ENCODE results near the gene CAMK4. TPM values are rescaled to one million over a fixed set of nuclear protein-coding genes. Genes with fewer than 3 reads are reported as not detected.

CAMK4 gene
- total RNA-seq, 4 donors from 2014 or later: 0.45 to 2.5 (median 1.4) TPM

GRCh38 chr5:111228520-111229220 lies 4.5 kb downstream of the CAMK4 start:
- TF ChIP-seq, protein P1, sequence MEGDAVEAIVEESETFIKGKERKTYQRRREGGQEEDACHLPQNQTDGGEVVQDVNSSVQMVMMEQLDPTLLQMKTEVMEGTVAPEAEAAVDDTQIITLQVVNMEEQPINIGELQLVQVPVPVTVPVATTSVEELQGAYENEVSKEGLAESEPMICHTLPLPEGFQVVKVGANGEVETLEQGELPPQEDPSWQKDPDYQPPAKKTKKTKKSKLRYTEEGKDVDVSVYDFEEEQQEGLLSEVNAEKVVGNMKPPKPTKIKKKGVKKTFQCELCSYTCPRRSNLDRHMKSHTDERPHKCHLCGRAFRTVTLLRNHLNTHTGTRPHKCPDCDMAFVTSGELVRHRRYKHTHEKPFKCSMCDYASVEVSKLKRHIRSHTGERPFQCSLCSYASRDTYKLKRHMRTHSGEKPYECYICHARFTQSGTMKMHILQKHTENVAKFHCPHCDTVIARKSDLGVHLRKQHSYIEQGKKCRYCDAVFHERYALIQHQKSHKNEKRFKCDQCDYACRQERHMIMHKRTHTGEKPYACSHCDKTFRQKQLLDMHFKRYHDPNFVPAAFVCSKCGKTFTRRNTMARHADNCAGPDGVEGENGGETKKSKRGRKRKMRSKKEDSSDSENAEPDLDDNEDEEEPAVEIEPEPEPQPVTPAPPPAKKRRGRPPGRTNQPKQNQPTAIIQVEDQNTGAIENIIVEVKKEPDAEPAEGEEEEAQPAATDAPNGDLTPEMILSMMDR (IDR thresholded peaks at IDR 0.05): no peak
- TF ChIP-seq POLR2A (IDR thresholded peaks at IDR 0.05): no peak
- Histone ChIP-seq H3K27ac (no peak overlapping the region), H3K27me3 (no peaks in the 10 kb centered on the region), H3K9me3 (no peaks in the 10 kb centered on the region), H3K4me1 (peaks cover 9 to 10% of the 10 kb centered on the region in 2 donors), H3K4me3 (replicated peaks in 1 of 3) (no peak overlapping the region), H3K36me3 (no peaks in the 10 kb centered on the region)
- intact Hi-C loops (cut with DNase I): no loop called here
- WGBS, 2 donors: 89 to 92% methylated on average over 2 of the region's 2 CpGs
- no peak for DNase-seq

DNA sequence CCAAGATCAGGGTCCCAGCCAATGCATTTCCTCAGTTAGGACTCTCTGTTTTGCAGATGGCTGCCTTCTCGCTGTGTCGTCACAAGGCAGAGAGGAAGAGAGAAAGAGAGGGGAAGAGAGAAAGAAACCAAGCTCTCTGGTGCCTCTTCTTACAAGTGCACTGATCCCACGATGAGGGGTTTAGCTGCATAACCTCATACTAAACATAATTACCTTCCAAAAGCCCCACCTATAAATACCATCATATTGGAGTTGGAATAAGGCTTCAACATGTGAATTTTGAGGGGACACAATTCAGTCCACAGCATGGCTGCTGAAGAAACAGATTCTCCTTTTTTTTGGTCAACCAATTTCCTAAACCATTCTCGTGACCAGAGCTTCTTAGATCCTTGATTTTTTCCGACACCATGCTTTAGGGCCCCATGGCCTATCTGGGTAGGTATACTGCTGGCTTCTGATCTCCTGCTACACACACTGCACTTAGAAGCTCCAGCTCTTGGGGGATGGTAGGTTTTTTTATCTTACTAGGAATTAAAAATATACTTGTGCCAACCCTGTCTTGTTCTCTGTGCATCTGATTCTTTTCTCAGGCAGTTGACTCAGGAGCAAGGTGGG lies 5.1 kb downstream of the CAMK4 start:
- Histone ChIP-seq H3K27me3 (no peaks in the 10 kb centered on the region), H3K4me1 (peaks cover 6% of the 10 kb centered on the region in 2 donors), H3K27ac (no peak overlapping the region), H3K9me3 (no peaks in the 10 kb centered on the region), H3K36me3 (no peaks in the 10 kb centered on the region), H3K4me3 (replicated peaks in 1 of 3) (no peak overlapping the region)
- TF ChIP-seq POLR2A (IDR thresholded peaks at IDR 0.05): no peak
- TF ChIP-seq, protein P1 (IDR thresholded peaks at IDR 0.05): no peak
- intact Hi-C loops (cut with DNase I): no loop called here
- DNase-seq: no peak
- WGBS, 2 donors: 84 to 91% methylated on average over 5 of the region's 5 CpGs

GRCh38 chr5:111229871-111230810 lies 6.0 kb downstream of the CAMK4 start:
- TF ChIP-seq, protein P1 (IDR thresholded peaks at IDR 0.05): no peak
- no peak for DNase-seq
- Histone ChIP-seq H3K4me3 (replicated peaks in 1 of 3) (no peak overlapping the region), H3K27me3 (no peaks in the 10 kb centered on the region), H3K4me1 (no peaks in the 10 kb centered on the region), H3K36me3 (no peaks in the 10 kb centered on the region), H3K9me3 (no peaks in the 10 kb centered on the region), H3K27ac (no peak overlapping the region)
- intact Hi-C loops (cut with DNase I): no loop called here
- 86 to 91% methylated on average over 4 of the region's 4 CpGs for WGBS, 2 donors

GRCh38 chr5:111231119-111231518 lies 6.9 kb downstream of the CAMK4 start:
- intact Hi-C loops (cut with DNase I): no loop called here
- 86 to 91% methylated on average over 1 of the region's 1 CpG for WGBS, 2 donors
- Histone ChIP-seq H3K9me3 (no peaks in the 10 kb centered on the region), H3K27me3 (no peaks in the 10 kb centered on the region), H3K36me3 (no peaks in the 10 kb centered on the region), H3K4me3 (replicated peaks in 1 of 3) (no peak overlapping the region), H3K27ac (no peak overlapping the region), H3K4me1 (no peaks in the 10 kb centered on the region)
- no peak for TF ChIP-seq POLR2A (IDR thresholded peaks at IDR 0.05)
- TF ChIP-seq, protein P1 (IDR thresholded peaks at IDR 0.05): no peak
- no peak for DNase-seq

Data from thyroid gland (tissue), 4 donors.